Omental fat pad (tissue), 4 donors: Measurements from ENCODE around the gene TMEM11. TPM values are rescaled to one million over a fixed set of nuclear protein-coding genes. Genes with fewer than 3 reads are reported as not detected.

Source experiments
- ATAC-seq: fragments of 150-250 bp; one replicate; pipeline ENCODE4 v1.9.1; 2016; ENCODE audit warnings: mild to moderate bottlenecking, moderate library complexity; ENCODE audit not compliant: low FRiP score
- DNase-seq: peaks from one replicate; pipeline ENCODE4 v3.0.0-alpha.2; 2019; ENCODE audit warnings: low spot score
- total RNA-seq, 4 donors: library from RNA; depleted of rRNA; stranded (reverse); fragments of >200 nt; gene quantifications; one replicate each; pipeline ENCODE4 v1.1.0, GENCODE V29; 2016
- TF ChIP-seq, protein P1 (sequence below), 3 donors: fragments of 450-650 bp; IDR thresholded peaks; one replicate each; pipeline ENCODE4 v1.5.1; 2016 to 2017; ENCODE audit warnings: antibody characterized with exemption in 3 of 3, mild to moderate bottlenecking in 3 of 3, moderate library complexity in 2 of 3

Gene TMEM11
- total RNA-seq, 4 donors from 2014 or later = 24.9 to 41.3 (median 34.0) TPM

DNA sequence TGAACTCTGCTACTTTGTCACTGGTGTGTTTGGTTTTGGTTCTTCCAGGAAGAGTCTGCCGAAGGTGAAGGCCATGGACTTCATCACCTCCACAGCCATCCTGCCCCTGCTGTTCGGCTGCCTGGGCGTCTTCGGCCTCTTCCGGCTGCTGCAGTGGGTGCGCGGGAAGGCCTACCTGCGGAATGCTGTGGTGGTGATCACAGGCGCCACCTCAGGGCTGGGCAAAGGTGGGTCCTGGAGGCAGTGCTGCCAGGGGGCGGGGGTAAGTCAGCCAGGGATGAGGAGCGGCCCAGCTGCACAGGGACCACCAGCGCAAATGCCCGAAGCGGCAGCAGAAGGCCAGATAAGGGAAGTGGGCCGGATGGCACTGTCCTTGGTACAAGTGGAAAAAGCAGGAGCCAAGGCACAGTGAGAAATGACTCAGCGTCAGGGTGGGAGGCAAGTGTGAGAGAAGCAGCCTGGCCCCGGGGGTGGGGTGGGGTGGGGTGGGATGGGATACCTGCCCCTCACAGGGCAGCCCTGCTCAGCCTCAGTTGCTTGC lies 41.9 kb downstream of the TMEM11 start:
- ATAC-seq = no peak
- no peak for DNase-seq
- TF ChIP-seq, protein P1, sequence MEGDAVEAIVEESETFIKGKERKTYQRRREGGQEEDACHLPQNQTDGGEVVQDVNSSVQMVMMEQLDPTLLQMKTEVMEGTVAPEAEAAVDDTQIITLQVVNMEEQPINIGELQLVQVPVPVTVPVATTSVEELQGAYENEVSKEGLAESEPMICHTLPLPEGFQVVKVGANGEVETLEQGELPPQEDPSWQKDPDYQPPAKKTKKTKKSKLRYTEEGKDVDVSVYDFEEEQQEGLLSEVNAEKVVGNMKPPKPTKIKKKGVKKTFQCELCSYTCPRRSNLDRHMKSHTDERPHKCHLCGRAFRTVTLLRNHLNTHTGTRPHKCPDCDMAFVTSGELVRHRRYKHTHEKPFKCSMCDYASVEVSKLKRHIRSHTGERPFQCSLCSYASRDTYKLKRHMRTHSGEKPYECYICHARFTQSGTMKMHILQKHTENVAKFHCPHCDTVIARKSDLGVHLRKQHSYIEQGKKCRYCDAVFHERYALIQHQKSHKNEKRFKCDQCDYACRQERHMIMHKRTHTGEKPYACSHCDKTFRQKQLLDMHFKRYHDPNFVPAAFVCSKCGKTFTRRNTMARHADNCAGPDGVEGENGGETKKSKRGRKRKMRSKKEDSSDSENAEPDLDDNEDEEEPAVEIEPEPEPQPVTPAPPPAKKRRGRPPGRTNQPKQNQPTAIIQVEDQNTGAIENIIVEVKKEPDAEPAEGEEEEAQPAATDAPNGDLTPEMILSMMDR (IDR thresholded peaks at IDR 0.05) = no peak

DNA sequence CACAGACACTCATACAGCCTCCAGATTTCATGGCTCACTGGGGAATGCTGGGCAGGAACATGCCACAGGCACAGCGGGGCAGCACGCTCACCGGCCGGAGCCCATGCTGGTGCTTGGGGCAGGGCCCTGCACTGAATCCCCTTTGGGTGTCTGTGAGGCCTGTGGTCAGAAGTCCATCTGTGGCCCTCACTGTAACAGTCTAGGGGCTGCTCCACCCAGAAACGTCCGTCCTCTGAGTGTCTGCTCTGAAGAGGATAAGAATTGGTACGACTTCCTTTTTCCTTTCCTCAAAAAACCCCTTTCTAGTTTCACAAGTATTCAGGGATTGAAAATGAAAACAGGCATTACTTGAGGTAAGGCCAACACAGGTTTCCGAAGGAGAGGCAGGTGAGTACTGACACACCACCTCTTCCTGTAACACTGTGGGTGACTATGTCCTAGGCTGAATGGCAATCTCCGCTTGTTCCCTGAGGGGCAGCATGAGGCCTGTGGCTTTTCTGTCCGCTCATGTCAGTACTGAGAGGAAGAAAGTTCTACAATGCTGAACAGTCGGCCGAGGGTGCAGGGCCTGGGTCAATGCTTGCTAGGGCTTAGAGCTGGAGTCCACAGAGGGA lies 42.5 kb downstream of the TMEM11 start:
- TF ChIP-seq, protein P1 (IDR thresholded peaks at IDR 0.05) = no peak
- ATAC-seq (no peak), DNase-seq (no peak)

DNA sequence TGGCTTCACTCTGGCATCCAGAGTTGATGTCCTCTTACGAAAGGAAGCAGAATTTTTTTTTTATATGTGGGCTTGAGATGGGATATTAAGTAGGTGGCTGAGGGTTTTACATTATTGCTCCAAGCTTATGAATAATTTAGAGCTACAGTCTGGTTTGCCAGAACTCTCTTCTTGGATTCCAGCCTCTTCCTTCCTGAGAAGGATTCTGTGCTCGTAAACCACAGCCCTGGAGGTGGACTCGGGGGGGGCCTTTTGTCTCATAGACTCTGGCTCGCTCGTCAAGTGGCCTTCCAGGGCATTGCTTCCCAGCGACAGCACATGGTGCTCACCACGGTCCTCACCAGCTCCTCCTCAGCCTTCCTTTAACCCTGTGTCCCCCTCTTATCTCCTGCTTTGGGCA lies 43.2 kb downstream of the TMEM11 start:
- no peak for DNase-seq
- TF ChIP-seq, protein P1 (IDR thresholded peaks at IDR 0.05) = no peak
- no peak for ATAC-seq

DNA sequence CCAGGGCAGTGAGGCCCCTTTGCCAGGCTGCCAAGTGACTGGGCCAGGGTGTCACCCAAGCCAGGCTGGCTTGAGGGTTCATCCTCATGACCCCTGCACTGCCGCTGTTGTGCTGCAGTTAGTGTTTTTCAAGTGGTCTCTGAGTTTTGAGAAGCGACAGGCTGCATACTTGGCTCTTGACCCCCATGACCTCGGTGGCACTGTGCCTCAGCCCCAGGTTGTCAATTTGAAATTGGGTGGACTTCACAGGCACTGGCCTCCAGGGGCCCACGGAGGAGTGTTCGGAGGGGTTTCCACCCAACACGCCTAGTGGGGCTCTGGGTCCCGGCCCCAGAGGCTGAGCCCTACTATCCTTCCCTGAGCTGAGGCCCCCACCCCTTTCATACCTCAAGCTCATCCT lies 44.5 kb downstream of the TMEM11 start:
- DNase-seq (no peak), ATAC-seq (no peak)
- TF ChIP-seq, protein P1 (IDR thresholded peaks at IDR 0.05) = no peak

DNA sequence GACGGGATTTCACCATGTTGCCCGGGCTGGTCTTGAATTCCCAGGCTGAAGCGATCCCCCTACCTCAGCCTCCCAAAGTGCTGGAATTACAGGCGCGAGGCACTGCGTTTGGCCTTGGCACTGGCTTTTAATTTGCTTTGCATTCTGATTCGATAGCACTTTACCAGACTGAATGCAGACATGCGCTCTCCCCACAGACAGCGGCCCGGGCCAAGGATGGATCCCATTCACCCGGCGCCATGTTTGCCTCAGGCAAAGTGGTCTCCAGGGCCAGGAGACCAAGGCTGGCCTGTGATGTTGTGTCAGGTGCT lies 45.5 kb downstream of the TMEM11 start:
- DNase-seq = no peak
- ATAC-seq = no peak
- TF ChIP-seq, protein P1 (IDR thresholded peaks at IDR 0.05) = no peak

DNA sequence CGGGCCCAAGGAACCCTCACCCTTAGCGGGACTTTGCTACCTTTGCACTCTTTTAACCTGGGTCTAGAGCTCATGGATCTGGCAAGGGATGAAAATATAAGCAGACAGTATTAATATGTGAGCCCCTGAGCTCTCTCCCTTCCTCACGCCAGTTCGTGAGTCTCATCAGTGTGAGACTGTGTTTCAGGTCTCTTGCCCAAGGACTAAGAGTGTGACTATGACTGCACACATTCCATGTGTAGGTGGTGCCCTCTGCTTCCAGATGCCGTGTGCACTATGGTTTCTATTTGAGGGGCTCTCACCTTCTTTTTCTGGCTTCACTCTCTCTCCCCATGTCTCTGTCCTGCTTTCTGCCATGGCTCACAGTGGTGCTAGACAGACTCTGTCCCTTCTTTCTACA lies 46.7 kb downstream of the TMEM11 start:
- TF ChIP-seq, protein P1 (IDR thresholded peaks at IDR 0.05) = no peak
- ATAC-seq (no peak), DNase-seq (no peak)

DNA sequence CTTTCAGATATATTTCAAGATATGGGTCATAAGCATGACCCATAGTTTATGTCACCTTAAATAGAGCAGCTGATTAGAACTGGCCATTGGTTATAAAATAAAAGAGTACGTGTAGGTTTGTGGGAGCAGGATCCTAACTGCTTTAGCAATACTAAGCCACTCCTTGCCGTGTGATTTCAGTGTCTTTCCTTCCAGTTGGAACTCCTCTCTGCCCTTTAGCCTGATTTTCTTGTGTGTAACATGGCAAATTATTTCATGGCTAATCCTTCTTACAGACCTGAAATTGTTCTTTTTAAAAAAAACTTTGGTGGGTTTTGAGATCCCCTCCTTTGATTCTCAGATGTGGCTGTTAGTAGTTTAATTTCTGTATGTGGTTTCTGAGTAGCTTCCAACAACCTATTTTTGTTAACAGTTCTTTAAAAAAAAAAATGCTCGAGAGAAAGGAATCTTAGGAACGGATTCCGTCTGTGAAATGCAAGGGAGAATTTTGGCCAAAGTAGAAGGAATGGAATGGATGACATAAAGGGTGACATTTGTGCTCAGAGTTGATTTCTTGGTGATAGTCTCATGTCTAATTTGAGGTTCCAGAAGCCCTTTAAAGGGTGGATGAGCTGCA lies 47.3 kb downstream of the TMEM11 start:
- ATAC-seq = peak; percentile 48
- TF ChIP-seq, protein P1 (IDR thresholded peaks at IDR 0.05) = no peak
- no peak for DNase-seq
